Mucosa of descending colon (tissue), 3 donors: ENCODE results near the gene NRCAM. TPM values are rescaled to one million over a fixed set of nuclear protein-coding genes. Genes with fewer than 3 reads are reported as not detected.

Experiments
- ATAC-seq: fragments of 200-7000 bp; cut with Tn5 transposase; one replicate; pipeline ENCODE4 v1.9.1; 2020; ENCODE audit warnings: mild to moderate bottlenecking, moderate library complexity
- DNase-seq, 3 donors: peaks; one replicate each; pipeline ENCODE4 v3.0.0-alpha.2; 2020
- H3K36me3 ChIP-seq: fragments of 200-600 bp; one replicate; pipeline ENCODE4 v1.8.0; 2021; ENCODE audit warnings: low read depth, mild to moderate bottlenecking
- H3K4me1 ChIP-seq: fragments of 200-600 bp; one replicate; pipeline ENCODE4 v1.8.0; 2021; ENCODE audit warnings: low read depth, mild to moderate bottlenecking
- H3K4me3 ChIP-seq: fragments of 200-600 bp; one replicate; pipeline ENCODE4 v1.8.0; 2021; ENCODE audit warnings: mild to moderate bottlenecking
- H3K9me3 ChIP-seq: fragments of 200-600 bp; one replicate; pipeline ENCODE4 v1.8.0; 2021; ENCODE audit warnings: mild to moderate bottlenecking
- CTCF ChIP-seq: fragments of 200-600 bp; IDR thresholded peaks from one replicate; pipeline ENCODE4 v1.8.0; 2022; ENCODE audit warnings: antibody characterized with exemption, mild to moderate bottlenecking
- intact Hi-C, 2 donors: fragments of 100-400 bp; cut with DNase I in 1 of 2; cut with micrococcal nuclease in 1 of 2; formaldehyde crosslinking; loops; one replicate each; pipeline versions ENCODE4 v1.11.0 to v1.11.1; 2022; cut with DNase I, micrococcal nuclease
- total RNA-seq, 3 donors: library from RNA; stranded (reverse); fragmentation: NEBNext Ultra II Directional in 2 of 3; extraction: Animal tissue kit (Norgen Biotek cat#: 25700) in 2 of 3; gene quantifications; one replicate each; pipeline versions ENCODE4 v1.2.1 to v1.2.4, GENCODE V29; 2021 to 2023
- donor health status: DM: no; HTN: no; CAD: no; lungs with moderate emphysema.
- donor health status: DM: no; HTN: no; CAD: no.
- donor health status: DM: no; HTN: yes; CAD: no.

NRCAM gene
- total RNA-seq, 3 donors from 2014 or later: 1.0 to 3.4 (median 2.3) TPM

- intact Hi-C loops: no loop called here
- no peak for TF ChIP-seq CTCF
Observed at GRCh38 chr7:108197371-108198091, 258.7 kb downstream of the NRCAM start.

GRCh38 chr7:108196004-108196403, 260.2 kb downstream of the NRCAM start:
- TF ChIP-seq CTCF: no peak
- no peak overlapping the region for H3K4me3 ChIP-seq
- ATAC-seq: no peak

More at GRCh38 chr7:108197371-108198091, 258.7 kb downstream of the NRCAM start:
- no peaks in the 10 kb centered on the region for H3K36me3 ChIP-seq
- H3K9me3 ChIP-seq: no peaks in the 10 kb centered on the region
- ATAC-seq: no peak
- H3K4me3 ChIP-seq: no peak overlapping the region
- no peak for DNase-seq
- H3K4me1 ChIP-seq: no peaks in the 10 kb centered on the region

GRCh38 chr7:108193594-108194498, 262.4 kb downstream of the NRCAM start:
- no peaks in the 10 kb centered on the region for H3K4me1 ChIP-seq
- DNase-seq (no peak), ATAC-seq (no peak)
- no peaks in the 10 kb centered on the region for H3K9me3 ChIP-seq
- TF ChIP-seq CTCF: no peak
- H3K36me3 ChIP-seq: no peaks in the 10 kb centered on the region
- H3K4me3 ChIP-seq: no peak overlapping the region
- intact Hi-C loops: no loop called here

More at GRCh38 chr7:108196004-108196403, 260.2 kb downstream of the NRCAM start:
- Histone ChIP-seq H3K9me3 (no peaks in the 10 kb centered on the region), H3K4me1 (no peaks in the 10 kb centered on the region), H3K36me3 (no peaks in the 10 kb centered on the region)
- intact Hi-C loops: no loop called here
- no peak for DNase-seq

- no peak for DNase-seq
- H3K9me3 ChIP-seq: no peaks in the 10 kb centered on the region
- ATAC-seq: no peak
- TF ChIP-seq CTCF: no peak
- no peaks in the 10 kb centered on the region for H3K36me3 ChIP-seq
- intact Hi-C loops: no loop called here
- no peak overlapping the region for H3K4me3 ChIP-seq
- no peaks in the 10 kb centered on the region for H3K4me1 ChIP-seq
Observed at GRCh38 chr7:108190891-108191290, 265.3 kb downstream of the NRCAM start.

- DNase-seq: no peak
- intact Hi-C loops: loop anchor here in 1 of 2 donors (10.0 kb wide), 1 partner anchor 305 kb away; no protein-coding TSS in a partner anchor
Observed at GRCh38 chr7:108189733-108190388, 266.4 kb downstream of the NRCAM start.

More at GRCh38 chr7:108189733-108190388, 266.4 kb downstream of the NRCAM start:
- no peaks in the 10 kb centered on the region for H3K4me1 ChIP-seq
- H3K4me3 ChIP-seq: no peak overlapping the region
- H3K36me3 ChIP-seq: no peaks in the 10 kb centered on the region
- ATAC-seq: no peak
- TF ChIP-seq CTCF: no peak
- H3K9me3 ChIP-seq: no peaks in the 10 kb centered on the region
